Measurements from ENCODE around the gene TAMM41. TPM values are rescaled to one million over a fixed set of nuclear protein-coding genes. Genes with fewer than 3 reads are reported as not detected.

The TAMM41 gene
- total and polyA plus RNA-seq, 2 donors (not counting 1 experiment from before 2014, with no cell fraction given), result 36.1 to 52.3 TPM

GRCh38 chr3:11791339-11792200, 55.1 kb downstream of the TAMM41 start:
- ChIA-PET CTCF (no interaction called here), POLR2A (no interaction called here)
- Mint-ChIP-seq H3K9me3 (ENCODE audit: insufficient read depth) (no peaks in the 10 kb centered on the region), H3K27ac (no peak overlapping the region), H3K4me1 (no peaks in the 10 kb centered on the region), H3K4me3 (no peak overlapping the region), H3K27me3 (no peaks in the 10 kb centered on the region)
- TF ChIP-seq CTCF (IDR thresholded peaks at IDR 0.05) (no peak), EZH2 (IDR thresholded peaks at IDR 0.05; ENCODE audit: borderline replicate concordance, insufficient read depth, low read depth, low read length, poor library complexity, severe bottlenecking) (no peak)
- Histone ChIP-seq H3K9ac (ENCODE audit: low read length) (no peak overlapping the region), H3K27ac (ENCODE audit: low read length in 2 of 2) (no peak overlapping the region), H3K9me3 (ENCODE audit: control extremely low read depth in 1 of 3, control insufficient read depth in 2 of 3, insufficient read depth in 1 of 3, low read length in 2 of 3) (no peaks in the 10 kb centered on the region), H3K36me3 (replicated peaks in 1 of 2; ENCODE audit: control extremely low read depth in 1 of 2, control insufficient read depth in 1 of 2, extremely low read depth in 1 of 2, insufficient read depth in 2 of 2, low read length in 1 of 2) (peaks cover 24 to 78% of the 10 kb centered on the region in 2 experiments), H2AFZ (ENCODE audit: insufficient read depth, low read depth, low read length, poor library complexity, severe bottlenecking) (no peak overlapping the region), H3K4me1 (ENCODE audit: control insufficient read depth in 2 of 2, insufficient read depth in 2 of 2, low read length in 2 of 2) (no peaks in the 10 kb centered on the region), H3K79me2 (ENCODE audit: control insufficient read depth, insufficient read depth, low read length) (no peaks in the 10 kb centered on the region), H3K4me2 (replicated peaks; ENCODE audit: low read depth, low read length, poor library complexity, severe bottlenecking) (no peak overlapping the region), H4K20me1 (ENCODE audit: control insufficient read depth, insufficient read depth, low read length, poor library complexity, severe bottlenecking) (no peaks in the 10 kb centered on the region), H3K27me3 (replicated peaks in 1 of 4; ENCODE audit: control extremely low read depth in 1 of 4, control insufficient read depth in 3 of 4, insufficient read depth in 4 of 4, low read length in 3 of 4) (no peaks in the 10 kb centered on the region), H3K4me3 (ENCODE audit: control extremely low read depth in 1 of 5, extremely low read depth in 1 of 5, insufficient read depth in 1 of 5, low read depth in 2 of 5, low read length in 4 of 5) (no peak overlapping the region)
- 94% methylated on average over 4 of the region's 6 CpGs for WGBS (ENCODE audit: insufficient coverage)
- intact Hi-C loops (cut with micrococcal nuclease), result no loop called here
- ATAC-seq (ENCODE audit: low read depth) (no peak), DNase-seq (no peak)

DNA sequence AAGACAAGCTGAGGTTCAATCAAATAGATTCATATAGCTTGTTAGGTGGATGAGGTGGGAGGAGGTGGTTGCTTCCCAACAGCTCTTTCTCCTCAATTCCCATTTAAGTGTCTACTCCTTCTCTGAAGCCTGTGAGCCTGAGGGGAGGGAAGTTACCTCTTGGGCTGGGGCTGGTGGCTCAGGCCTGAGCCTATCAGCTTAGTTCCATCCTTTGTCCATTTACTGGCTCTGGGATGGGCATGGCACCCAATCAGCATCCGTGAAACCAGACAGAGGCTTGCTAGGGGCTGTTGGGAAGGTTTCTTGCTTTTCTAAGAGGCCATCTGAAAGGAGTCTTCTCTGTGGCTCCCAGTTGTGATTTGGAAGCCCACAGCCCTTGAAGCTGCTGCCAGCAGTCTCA, 57.3 kb downstream of the TAMM41 start:
- CTCF ChIA-PET, result interaction anchor here (0.6 to 1.5 kb wide), 2 partner anchors 15 to 429 kb away, joined by 3 to 5 read pairs; no protein-coding TSS in a partner anchor
- no peaks in the 10 kb centered on the region for H3K9me3 Mint-ChIP-seq (ENCODE audit: insufficient read depth)

More for the DNA sequence above, 57.3 kb downstream of the TAMM41 start:
- H2AFZ ChIP-seq (ENCODE audit: insufficient read depth, low read depth, low read length, poor library complexity, severe bottlenecking), result no peak overlapping the region
- DNase-seq (no peak), ATAC-seq (ENCODE audit: low read depth) (no peak)
- H3K4me3 ChIP-seq (ENCODE audit: control extremely low read depth in 1 of 5, extremely low read depth in 1 of 5, insufficient read depth in 1 of 5, low read depth in 2 of 5, low read length in 4 of 5), result no peak overlapping the region
- no peak overlapping the region for H3K27ac ChIP-seq (ENCODE audit: low read length in 2 of 2)
- H3K4me2 ChIP-seq (replicated peaks; ENCODE audit: low read depth, low read length, poor library complexity, severe bottlenecking), result no peak overlapping the region
- POLR2A ChIA-PET, result no interaction called here
- intact Hi-C loops (cut with micrococcal nuclease), result no loop called here
- H4K20me1 ChIP-seq (ENCODE audit: control insufficient read depth, insufficient read depth, low read length, poor library complexity, severe bottlenecking), result no peaks in the 10 kb centered on the region
- no peaks in the 10 kb centered on the region for H3K27me3 ChIP-seq (replicated peaks in 1 of 4; ENCODE audit: control extremely low read depth in 1 of 4, control insufficient read depth in 3 of 4, insufficient read depth in 4 of 4, low read length in 3 of 4)
- Mint-ChIP-seq H3K27ac (no peak overlapping the region), H3K4me1 (peaks cover 10% of the 10 kb centered on the region), H3K4me3 (no peak overlapping the region), H3K27me3 (no peaks in the 10 kb centered on the region)
- H3K4me1 ChIP-seq (ENCODE audit: control insufficient read depth in 2 of 2, insufficient read depth in 2 of 2, low read length in 2 of 2), result peaks cover 0 to 6% of the 10 kb centered on the region in 2 donors
- no peak overlapping the region for H3K9ac ChIP-seq (ENCODE audit: low read length)
- TF ChIP-seq EZH2 (IDR thresholded peaks at IDR 0.05; ENCODE audit: borderline replicate concordance, insufficient read depth, low read depth, low read length, poor library complexity, severe bottlenecking) (no peak), CTCF (IDR thresholded peaks at IDR 0.05) (no peak)
- 100% methylated on average over 1 of the region's 1 CpG for WGBS (ENCODE audit: insufficient coverage)
- peaks cover 10 to 56% of the 10 kb centered on the region in 2 experiments for H3K36me3 ChIP-seq (replicated peaks in 1 of 2; ENCODE audit: control extremely low read depth in 1 of 2, control insufficient read depth in 1 of 2, extremely low read depth in 1 of 2, insufficient read depth in 2 of 2, low read length in 1 of 2)
- H3K9me3 ChIP-seq (ENCODE audit: control extremely low read depth in 1 of 3, control insufficient read depth in 2 of 3, insufficient read depth in 1 of 3, low read length in 2 of 3), result no peaks in the 10 kb centered on the region
- no peaks in the 10 kb centered on the region for H3K79me2 ChIP-seq (ENCODE audit: control insufficient read depth, insufficient read depth, low read length)

All from B cell (primary cell).